Sigmoid colon (tissue), 7 donors: ENCODE results near the gene STK32B. TPM values are rescaled to one million over a fixed set of nuclear protein-coding genes. Genes with fewer than 3 reads are reported as not detected.

Experiments
- DNase-seq: peaks from one replicate; pipeline ENCODE4 v3.0.0-alpha.2; 2019
- H3K27ac ChIP-seq, 4 donors: fragments of 200-600 bp; sonication (generic); one replicate each; pipeline ENCODE4 v1.5.1; 2016 to 2019; ENCODE audit warnings: mild to moderate bottlenecking in 1 of 4
- H3K27me3 ChIP-seq, 3 donors: fragments of 200-600 bp; sonication (generic); one replicate each; pipeline ENCODE4 v1.5.1; 2019; ENCODE audit warnings: mild to moderate bottlenecking in 1 of 3
- H3K36me3 ChIP-seq, 4 donors: fragments of 200-600 bp; sonication (generic); one replicate each; pipeline ENCODE4 v1.5.1; 2016 to 2019
- H3K4me1 ChIP-seq, 4 donors: fragments of 200-600 bp; sonication (generic); one replicate each; pipeline ENCODE4 v1.5.1; 2017 to 2019
- H3K4me3 ChIP-seq, 4 donors: fragments of 200-600 bp; sonication (generic); one replicate each; pipeline ENCODE4 v1.5.1; 2017 to 2019; ENCODE audit warnings: mild to moderate bottlenecking in 2 of 4, moderate library complexity in 1 of 4
- H3K9me3 ChIP-seq, 4 donors: fragments of 200-600 bp in 3 of 4; sonication (generic) in 3 of 4; one replicate each; pipeline versions ENCODE4 v1.5.1 to v1.6.1; 2013 to 2019
- EP300 ChIP-seq, 4 donors: sonication (generic); formaldehyde crosslinking; IDR thresholded peaks; one replicate each; pipeline ENCODE4 v1.6.1; 2017; ENCODE audit warnings: antibody characterized with exemption in 4 of 4
- POLR2A ChIP-seq, 2 donors: fragments of 450-650 bp; IDR thresholded peaks; one replicate each; pipeline ENCODE4 v1.6.1; 2016; ENCODE audit warnings: antibody characterized with exemption in 2 of 2, mild to moderate bottlenecking in 2 of 2, moderate library complexity in 2 of 2
- POLR2AphosphoS5 ChIP-seq, 4 donors: sonication (generic); formaldehyde crosslinking; IDR thresholded peaks; one replicate each; pipeline ENCODE4 v1.6.1; 2017; ENCODE audit warnings: antibody characterized with exemption in 4 of 4
- WGBS, 2 donors: extraction: QIAGEN DNeasy Blood & Tissue Kit; methylation state at CpG; one replicate each; pipeline ENCODE4 v1.1.7; 2013; 5-methylcytosine and 5-hydroxymethylcytosine counted together
- intact Hi-C: fragments of 100-400 bp; cut with DNase I; formaldehyde crosslinking; loops from one replicate; pipeline ENCODE4 v1.15.1; 2023
- polyA plus RNA-seq, 3 donors: library from polyadenylated mRNA; stranded (reverse); fragments of 200-250 nt; gene quantifications; one replicate each; pipeline ENCODE4 v1.2.3, GENCODE V29; 2013
- total RNA-seq, 4 donors: library from RNA; depleted of rRNA; stranded (reverse); fragments of >200 nt; gene quantifications; one replicate each; pipeline ENCODE4 v1.1.0, GENCODE V29; 2016
- TF ChIP-seq, protein P1 (sequence below), 4 experiments: fragments of 450-650 bp in 3 of 4; fragments of 200-600 bp in 1 of 4; IDR thresholded peaks; one replicate each; pipeline ENCODE4 v1.5.1; 2016 to 2019; ENCODE audit warnings: antibody characterized with exemption in 4 of 4, mild to moderate bottlenecking in 3 of 4, moderate library complexity in 2 of 4
- donor health status: healthy with polysubstance abuse.
- donor health status: Bipolar disorder and iron deficiency.
- donor health status: healthy.

Gene STK32B
- total and polyA plus RNA-seq, 7 donors, result 0.23 to 3.9 (median 1.8) TPM

DNA sequence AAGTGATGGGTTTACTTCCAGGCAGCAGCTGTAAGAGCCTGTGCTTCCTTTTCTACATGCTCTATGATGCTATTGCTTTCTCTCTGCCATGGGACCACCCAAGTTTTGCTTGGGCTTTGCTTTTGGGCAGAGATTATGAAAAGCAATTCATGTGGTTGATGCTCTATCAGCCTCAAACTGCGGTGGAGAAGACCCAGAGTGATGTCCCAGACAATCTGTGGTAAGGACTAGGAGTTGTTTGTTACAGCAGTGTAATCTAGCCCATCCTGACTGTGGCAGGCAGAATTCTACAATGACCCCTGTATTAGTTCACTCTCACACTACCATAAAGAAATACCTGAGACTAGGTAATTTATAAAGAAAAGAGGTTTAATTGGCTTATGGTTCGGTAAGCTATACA, 22.8 kb upstream of the STK32B start:
- Histone ChIP-seq H3K4me1 (peaks cover 0 to 2% (median under 1%) of the 10 kb centered on the region in 4 donors), H3K27me3 (no peaks in the 10 kb centered on the region), H3K36me3 (no peaks in the 10 kb centered on the region), H3K9me3 (no peaks in the 10 kb centered on the region), H3K27ac (no peak overlapping the region), H3K4me3 (no peak overlapping the region)
- intact Hi-C loops, result no loop called here
- TF ChIP-seq POLR2AphosphoS5 (IDR thresholded peaks at IDR 0.05) (no peak), EP300 (IDR thresholded peaks at IDR 0.05) (no peak), POLR2A (IDR thresholded peaks at IDR 0.05) (no peak)
- TF ChIP-seq, protein P1, sequence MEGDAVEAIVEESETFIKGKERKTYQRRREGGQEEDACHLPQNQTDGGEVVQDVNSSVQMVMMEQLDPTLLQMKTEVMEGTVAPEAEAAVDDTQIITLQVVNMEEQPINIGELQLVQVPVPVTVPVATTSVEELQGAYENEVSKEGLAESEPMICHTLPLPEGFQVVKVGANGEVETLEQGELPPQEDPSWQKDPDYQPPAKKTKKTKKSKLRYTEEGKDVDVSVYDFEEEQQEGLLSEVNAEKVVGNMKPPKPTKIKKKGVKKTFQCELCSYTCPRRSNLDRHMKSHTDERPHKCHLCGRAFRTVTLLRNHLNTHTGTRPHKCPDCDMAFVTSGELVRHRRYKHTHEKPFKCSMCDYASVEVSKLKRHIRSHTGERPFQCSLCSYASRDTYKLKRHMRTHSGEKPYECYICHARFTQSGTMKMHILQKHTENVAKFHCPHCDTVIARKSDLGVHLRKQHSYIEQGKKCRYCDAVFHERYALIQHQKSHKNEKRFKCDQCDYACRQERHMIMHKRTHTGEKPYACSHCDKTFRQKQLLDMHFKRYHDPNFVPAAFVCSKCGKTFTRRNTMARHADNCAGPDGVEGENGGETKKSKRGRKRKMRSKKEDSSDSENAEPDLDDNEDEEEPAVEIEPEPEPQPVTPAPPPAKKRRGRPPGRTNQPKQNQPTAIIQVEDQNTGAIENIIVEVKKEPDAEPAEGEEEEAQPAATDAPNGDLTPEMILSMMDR (IDR thresholded peaks at IDR 0.05), result no peak
- WGBS, 2 donors, result 79 to 84% methylated on average over 2 of the region's 2 CpGs
- no peak for DNase-seq

DNA sequence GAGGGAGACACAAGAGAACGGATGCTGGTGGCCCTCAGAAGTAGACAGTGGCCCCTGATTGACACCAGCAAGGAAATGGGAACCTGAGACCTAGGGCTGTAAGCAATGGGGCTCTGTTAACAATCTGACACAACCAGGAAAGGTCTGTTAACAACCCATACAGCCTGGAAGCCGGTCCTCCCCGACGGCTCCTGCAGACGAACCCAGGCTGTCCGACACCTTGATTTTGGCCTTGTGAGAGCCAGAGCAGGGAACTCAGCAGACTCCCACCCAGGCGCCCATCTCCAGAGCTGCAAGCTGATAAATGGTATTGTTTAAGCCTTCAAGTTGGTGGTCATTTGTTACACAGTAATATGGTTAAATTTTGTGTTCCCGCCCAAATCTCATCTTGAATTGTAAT, 21.8 kb upstream of the STK32B start:
- Histone ChIP-seq H3K4me3 (no peak overlapping the region), H3K27me3 (no peaks in the 10 kb centered on the region), H3K4me1 (peaks cover 0 to 12% (median 11%) of the 10 kb centered on the region in 4 donors), H3K27ac (no peak overlapping the region), H3K36me3 (no peaks in the 10 kb centered on the region), H3K9me3 (no peaks in the 10 kb centered on the region)
- intact Hi-C loops, result no loop called here
- DNase-seq, result no peak
- TF ChIP-seq POLR2AphosphoS5 (IDR thresholded peaks at IDR 0.05), result no peak
- no peak for TF ChIP-seq EP300 (IDR thresholded peaks at IDR 0.05)
- no peak for TF ChIP-seq POLR2A (IDR thresholded peaks at IDR 0.05)
- TF ChIP-seq, protein P1 (IDR thresholded peaks at IDR 0.05), result no peak
- WGBS, 2 donors, result 88 to 91% methylated on average over 8 of the region's 8 CpGs

DNA sequence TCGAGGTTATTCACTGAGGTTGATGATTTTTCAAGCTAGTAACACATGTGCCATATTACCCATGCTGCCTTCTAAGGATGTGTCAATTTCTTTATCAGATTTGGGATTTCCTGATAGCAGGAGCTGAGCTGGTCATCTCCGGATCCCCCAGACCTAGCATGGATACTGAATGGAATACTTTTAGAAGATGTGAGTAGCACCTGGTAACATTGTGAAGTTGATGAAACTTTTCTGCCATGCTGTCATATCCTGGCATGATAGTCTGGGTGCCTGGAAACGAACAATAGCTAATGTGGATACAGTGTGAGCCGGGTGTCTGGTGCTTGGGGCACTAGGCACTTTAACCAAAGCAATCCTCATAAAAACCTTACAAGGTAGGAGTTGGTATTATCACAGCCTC, 21.1 kb upstream of the STK32B start:
- no peak for TF ChIP-seq POLR2A (IDR thresholded peaks at IDR 0.05)
- no peak for TF ChIP-seq POLR2AphosphoS5 (IDR thresholded peaks at IDR 0.05)
- TF ChIP-seq, protein P1 (IDR thresholded peaks at IDR 0.05), result no peak
- no peak for TF ChIP-seq EP300 (IDR thresholded peaks at IDR 0.05)
- H3K4me1 ChIP-seq, result peaks cover 0 to 19% (median 18%) of the 10 kb centered on the region in 4 donors
- no peak overlapping the region for H3K27ac ChIP-seq
- intact Hi-C loops, result no loop called here
- DNase-seq, result no peak
- H3K27me3 ChIP-seq, result no peaks in the 10 kb centered on the region
- 63 to 83% methylated on average over 4 of the region's 4 CpGs for WGBS, 2 donors
- H3K36me3 ChIP-seq, result no peaks in the 10 kb centered on the region
- H3K9me3 ChIP-seq, result no peaks in the 10 kb centered on the region
- no peak overlapping the region for H3K4me3 ChIP-seq

DNA sequence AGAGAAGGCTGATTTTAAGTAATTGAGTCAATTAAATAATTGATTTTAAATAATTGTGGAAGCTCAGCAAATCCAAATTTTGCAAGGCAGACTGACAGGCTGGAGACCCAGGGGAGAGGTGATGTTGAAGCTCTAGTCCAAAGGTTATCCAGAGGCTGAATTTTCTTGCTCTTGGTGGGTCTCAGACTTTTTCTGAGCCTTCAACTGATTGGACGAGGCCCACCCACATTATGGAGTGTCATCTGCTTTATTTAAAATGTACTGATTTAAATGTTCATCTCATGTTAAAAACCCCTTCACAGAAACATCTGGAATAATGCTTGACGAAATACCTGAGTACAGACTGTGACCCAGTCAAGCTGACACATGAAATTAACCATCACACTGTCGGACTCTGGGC, 20.4 kb upstream of the STK32B start:
- TF ChIP-seq, protein P1 (IDR thresholded peaks at IDR 0.05), result no peak
- no peak for TF ChIP-seq POLR2A (IDR thresholded peaks at IDR 0.05)
- no peak for TF ChIP-seq EP300 (IDR thresholded peaks at IDR 0.05)
- no peak for TF ChIP-seq POLR2AphosphoS5 (IDR thresholded peaks at IDR 0.05)
- Histone ChIP-seq H3K27me3 (no peaks in the 10 kb centered on the region), H3K36me3 (no peaks in the 10 kb centered on the region), H3K4me3 (no peak overlapping the region), H3K4me1 (peaks cover 0 to 21% (median 18%) of the 10 kb centered on the region in 4 donors), H3K27ac (no peak overlapping the region), H3K9me3 (no peaks in the 10 kb centered on the region)
- 82 to 89% methylated on average over 3 of the region's 3 CpGs for WGBS, 2 donors
- DNase-seq, result no peak
- intact Hi-C loops, result no loop called here

DNA sequence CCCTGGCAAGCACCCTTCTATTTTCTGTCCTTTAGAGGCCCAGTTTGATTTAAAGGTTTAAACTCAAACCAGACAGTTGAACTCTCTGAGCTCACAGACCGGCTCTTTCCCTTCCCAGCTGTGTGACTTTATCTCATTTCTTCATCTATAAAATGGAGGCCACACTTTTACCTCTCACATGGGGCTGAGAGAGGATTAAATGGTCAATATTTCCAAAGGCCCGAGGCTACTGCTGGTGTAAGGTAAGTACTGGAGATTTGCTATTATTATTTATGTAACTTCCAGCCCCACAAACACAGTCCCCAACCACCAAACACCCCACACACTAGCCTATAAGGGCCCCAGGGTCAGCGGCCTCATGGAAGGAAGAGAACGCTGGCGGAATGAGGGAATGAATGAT, 18.5 kb upstream of the STK32B start:
- H3K9me3 ChIP-seq, result no peaks in the 10 kb centered on the region
- 72 to 75% methylated on average over 5 of the region's 5 CpGs for WGBS, 2 donors
- H3K36me3 ChIP-seq, result no peaks in the 10 kb centered on the region
- H3K27me3 ChIP-seq, result no peaks in the 10 kb centered on the region
- peaks cover 0 to 21% (median 19%) of the 10 kb centered on the region in 4 donors for H3K4me1 ChIP-seq
- no peak for DNase-seq
- H3K27ac ChIP-seq, result peak overlapping the region in 1 of 4 donors; percentile 61
- TF ChIP-seq POLR2AphosphoS5 (IDR thresholded peaks at IDR 0.05) (no peak), EP300 (IDR thresholded peaks at IDR 0.05) (no peak), POLR2A (IDR thresholded peaks at IDR 0.05) (no peak)
- TF ChIP-seq, protein P1 (IDR thresholded peaks at IDR 0.05), result no peak
- H3K4me3 ChIP-seq, result no peak overlapping the region
- intact Hi-C loops, result no loop called here
